ENCODE data around the gene ELMO1. TPM values are rescaled to one million over a fixed set of nuclear protein-coding genes. Genes with fewer than 3 reads are reported as not detected.

Gene ELMO1
- total and polyA plus RNA-seq, 4 donors: 6.7 to 51.5 (median 14.8) TPM

DNA sequence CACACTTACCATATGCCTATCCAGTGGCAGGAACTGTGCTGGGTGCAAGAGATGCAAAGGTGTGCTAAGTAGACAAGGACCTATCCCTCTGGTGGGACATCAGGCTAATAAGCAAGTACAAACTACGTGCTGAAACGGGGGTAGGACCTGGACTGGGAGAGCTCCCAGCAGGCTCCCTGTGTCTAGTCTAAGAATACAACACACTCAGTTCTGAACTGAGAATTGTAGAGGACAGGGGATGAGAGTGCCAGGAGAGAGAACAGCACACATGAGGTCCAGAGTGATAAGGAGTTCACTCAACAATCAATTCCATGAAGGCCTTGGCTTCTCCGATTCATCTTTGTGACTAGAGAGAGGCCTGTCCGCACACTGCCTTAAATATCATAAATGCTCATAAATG, 253.7 kb downstream of the ELMO1 start:
- no peaks in the 10 kb centered on the region for H3K9me3 ChIP-seq (ENCODE audit: control insufficient read depth in 4 of 4, low read length in 3 of 4)
- DNase-seq (ENCODE audit: low spot score): no peak
- H3K36me3 ChIP-seq (ENCODE audit: control insufficient read depth in 4 of 4, insufficient read depth in 3 of 4, low read depth in 1 of 4, low read length in 3 of 4): peaks cover 0 to 6% (median 1%) of the 10 kb centered on the region in 4 donors
- H3K4me3 ChIP-seq (ENCODE audit: low read depth in 1 of 3, low read length in 3 of 3): no peak overlapping the region
- no peak for TF ChIP-seq RAD21 (IDR thresholded peaks at IDR 0.05)
- TF ChIP-seq REST (IDR thresholded peaks at IDR 0.05): no peak
- TF ChIP-seq FOXA2 (IDR thresholded peaks at IDR 0.05): no peak
- no peak for TF ChIP-seq YY1 (IDR thresholded peaks at IDR 0.05)
- TF ChIP-seq HNF4A (conservative IDR thresholded peaks at IDR 0.05): no peak
- TF ChIP-seq HNF4G (IDR thresholded peaks at IDR 0.05): no peak
- no peak for TF ChIP-seq GABPA (IDR thresholded peaks at IDR 0.05 in 1 of 2, conservative IDR thresholded peaks at IDR 0.05 in 1 of 2)
- no peak for TF ChIP-seq FOXA1 (IDR thresholded peaks at IDR 0.05)
- no peak for TF ChIP-seq MAX (IDR thresholded peaks at IDR 0.05)
- TF ChIP-seq, protein P1, sequence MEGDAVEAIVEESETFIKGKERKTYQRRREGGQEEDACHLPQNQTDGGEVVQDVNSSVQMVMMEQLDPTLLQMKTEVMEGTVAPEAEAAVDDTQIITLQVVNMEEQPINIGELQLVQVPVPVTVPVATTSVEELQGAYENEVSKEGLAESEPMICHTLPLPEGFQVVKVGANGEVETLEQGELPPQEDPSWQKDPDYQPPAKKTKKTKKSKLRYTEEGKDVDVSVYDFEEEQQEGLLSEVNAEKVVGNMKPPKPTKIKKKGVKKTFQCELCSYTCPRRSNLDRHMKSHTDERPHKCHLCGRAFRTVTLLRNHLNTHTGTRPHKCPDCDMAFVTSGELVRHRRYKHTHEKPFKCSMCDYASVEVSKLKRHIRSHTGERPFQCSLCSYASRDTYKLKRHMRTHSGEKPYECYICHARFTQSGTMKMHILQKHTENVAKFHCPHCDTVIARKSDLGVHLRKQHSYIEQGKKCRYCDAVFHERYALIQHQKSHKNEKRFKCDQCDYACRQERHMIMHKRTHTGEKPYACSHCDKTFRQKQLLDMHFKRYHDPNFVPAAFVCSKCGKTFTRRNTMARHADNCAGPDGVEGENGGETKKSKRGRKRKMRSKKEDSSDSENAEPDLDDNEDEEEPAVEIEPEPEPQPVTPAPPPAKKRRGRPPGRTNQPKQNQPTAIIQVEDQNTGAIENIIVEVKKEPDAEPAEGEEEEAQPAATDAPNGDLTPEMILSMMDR (IDR thresholded peaks at IDR 0.05; ENCODE audit: low read depth, low read length, missing input control): no peak
- TF ChIP-seq, protein P2, sequence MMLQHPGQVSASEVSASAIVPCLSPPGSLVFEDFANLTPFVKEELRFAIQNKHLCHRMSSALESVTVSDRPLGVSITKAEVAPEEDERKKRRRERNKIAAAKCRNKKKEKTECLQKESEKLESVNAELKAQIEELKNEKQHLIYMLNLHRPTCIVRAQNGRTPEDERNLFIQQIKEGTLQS (IDR thresholded peaks at IDR 0.05): no peak
- no peak for TF ChIP-seq SP1 (IDR thresholded peaks at IDR 0.05)
- no peak for TF ChIP-seq JUND (IDR thresholded peaks at IDR 0.05)
- H3K27me3 ChIP-seq (ENCODE audit: control insufficient read depth in 4 of 4, insufficient read depth in 4 of 4, low read length in 3 of 4): no peaks in the 10 kb centered on the region
- no peak overlapping the region for H3K27ac ChIP-seq (ENCODE audit: low read depth in 1 of 2, low read length in 2 of 2)
- H3K9ac ChIP-seq (ENCODE audit: low read depth in 1 of 2, low read length in 2 of 2): no peak overlapping the region
- peaks cover 6 to 22% (median 16%) of the 10 kb centered on the region in 4 donors for H3K4me1 ChIP-seq (ENCODE audit: control insufficient read depth in 4 of 4, insufficient read depth in 4 of 4, low read length in 3 of 4)
- WGBS: 96% methylated on average over 4 of the region's 4 CpGs

DNA sequence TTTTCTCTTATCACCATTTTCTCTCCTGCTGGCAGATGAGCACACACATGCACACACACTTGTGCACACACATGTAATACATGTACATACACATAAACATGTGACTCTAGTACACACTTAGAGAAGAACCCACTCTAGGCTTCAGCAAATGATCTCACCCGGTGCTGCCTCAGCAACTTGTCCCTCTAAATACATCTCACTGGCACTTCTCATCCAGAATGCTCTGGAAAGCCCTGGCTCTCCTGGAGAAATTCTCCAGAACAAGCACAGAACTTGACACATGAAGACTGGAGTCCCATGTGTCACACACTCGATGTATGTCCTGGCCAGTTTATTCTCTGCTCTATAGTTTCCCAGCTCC, 254.9 kb downstream of the ELMO1 start:
- H3K9ac ChIP-seq (ENCODE audit: low read depth in 1 of 2, low read length in 2 of 2): no peak overlapping the region
- peak overlapping the region in 1 of 2 donors; percentile 51 for H3K27ac ChIP-seq (ENCODE audit: low read depth in 1 of 2, low read length in 2 of 2)
- no peaks in the 10 kb centered on the region for H3K27me3 ChIP-seq (ENCODE audit: control insufficient read depth in 4 of 4, insufficient read depth in 4 of 4, low read length in 3 of 4)
- TF ChIP-seq JUND (IDR thresholded peaks at IDR 0.05): no peak
- TF ChIP-seq REST (IDR thresholded peaks at IDR 0.05): no peak
- TF ChIP-seq NR2F2 (IDR thresholded peaks at IDR 0.05): no peak
- TF ChIP-seq TAF1 (conservative IDR thresholded peaks at IDR 0.05): no peak
- TF ChIP-seq RAD21 (IDR thresholded peaks at IDR 0.05): no peak
- TF ChIP-seq, protein P1 (IDR thresholded peaks at IDR 0.05; ENCODE audit: low read depth, low read length, missing input control): no peak
- peaks cover 0 to 6% (median 1%) of the 10 kb centered on the region in 4 donors for H3K36me3 ChIP-seq (ENCODE audit: control insufficient read depth in 4 of 4, insufficient read depth in 3 of 4, low read depth in 1 of 4, low read length in 3 of 4)
- peaks cover 6 to 21% (median 14%) of the 10 kb centered on the region in 4 donors for H3K4me1 ChIP-seq (ENCODE audit: control insufficient read depth in 4 of 4, insufficient read depth in 4 of 4, low read length in 3 of 4)
- no peaks in the 10 kb centered on the region for H3K9me3 ChIP-seq (ENCODE audit: control insufficient read depth in 4 of 4, low read length in 3 of 4)
- 95% methylated on average over 2 of the region's 2 CpGs for WGBS
- no peak for DNase-seq (ENCODE audit: low spot score)
- no peak overlapping the region for H3K4me3 ChIP-seq (ENCODE audit: low read depth in 1 of 3, low read length in 3 of 3)

All from liver (tissue), 9 donors.